OCI-LY1 (cell line): ENCODE results near the gene CNNM4.

Source experiments
- CTCF ChIP-seq: fragments of 200-600 bp; sonication (generic), shearing (Covaris generic); IDR thresholded peaks from 2 replicates; pipeline ENCODE4 v1.5.1; 2017; ENCODE audit warnings: mild to moderate bottlenecking, antibody characterized with exemption, low read length, moderate library complexity, mixed read lengths
- EZH2 ChIP-seq: fragments of 200-600 bp; sonication (generic), shearing (Covaris generic); IDR thresholded peaks from 2 replicates; pipeline ENCODE4 v1.8.0; 2017; ENCODE audit warnings: borderline replicate concordance, mixed run types, mild to moderate bottlenecking, antibody characterized with exemption, low read length, moderate library complexity, mixed read lengths

- TF ChIP-seq CTCF (no peak), EZH2 (no peak)
Measured at GRCh38 chr2:96727431-96727830, 33.3 kb upstream of the CNNM4 start.
